ENCODE data around the gene COX7A2L.
"Not testable (repeated sequence)": the region's sequence is repeated elsewhere in the genome, so short reads cannot be mapped to it uniquely, and the experiment has no call there.

The COX7A2L gene

GRCh38 chr2:42337846-42338566, 23.0 kb downstream of the COX7A2L start:
- DNase-seq = no peak

- DNase-seq = no peak
Measured at GRCh38 chr2:42337356-42337820, 23.6 kb downstream of the COX7A2L start.

- no peak for DNase-seq
Measured at GRCh38 chr2:42336361-42336965, 24.6 kb downstream of the COX7A2L start.

- no peak for DNase-seq
Measured at GRCh38 chr2:42335514-42336104, 25.4 kb downstream of the COX7A2L start.

GRCh38 chr2:42334865-42335264, 26.2 kb downstream of the COX7A2L start:
- not testable (repeated sequence) for DNase-seq

- DNase-seq = no peak
Measured at GRCh38 chr2:42334220-42334619, 26.8 kb downstream of the COX7A2L start.

GRCh38 chr2:42333579-42333978, 27.4 kb downstream of the COX7A2L start:
- no peak for DNase-seq

GRCh38 chr2:42332575-42332974, 28.4 kb downstream of the COX7A2L start:
- DNase-seq = no peak

GRCh38 chr2:42331569-42332284, 29.3 kb downstream of the COX7A2L start:
- peak; percentile 24 for DNase-seq

- no peak for DNase-seq
Measured at GRCh38 chr2:42329736-42330135, 31.3 kb downstream of the COX7A2L start.

- DNase-seq = no peak
Measured at GRCh38 chr2:42328923-42329322, 32.1 kb downstream of the COX7A2L start.

- DNase-seq = peak; percentile 56
Measured at GRCh38 chr2:42328148-42328833, 32.7 kb downstream of the COX7A2L start.

GRCh38 chr2:42327125-42327524, 33.9 kb downstream of the COX7A2L start:
- no peak for DNase-seq

- no peak for DNase-seq
Measured at GRCh38 chr2:42325609-42326008, 35.4 kb downstream of the COX7A2L start.

GRCh38 chr2:42324949-42325348, 36.1 kb downstream of the COX7A2L start:
- DNase-seq = no peak

GRCh38 chr2:42324244-42324643, 36.8 kb downstream of the COX7A2L start:
- DNase-seq = no peak

GRCh38 chr2:42321452-42322064, 39.5 kb downstream of the COX7A2L start:
- no peak for DNase-seq

GRCh38 chr2:42319265-42319664, 41.8 kb downstream of the COX7A2L start:
- DNase-seq = no peak

GRCh38 chr2:42317945-42318344, 43.1 kb downstream of the COX7A2L start:
- no peak for DNase-seq

GRCh38 chr2:42317486-42317885, 43.5 kb downstream of the COX7A2L start:
- no peak for DNase-seq

- DNase-seq = no peak
Measured at GRCh38 chr2:42316910-42317309, 44.1 kb downstream of the COX7A2L start.

GRCh38 chr2:42315844-42316470, 45.1 kb downstream of the COX7A2L start:
- no peak for DNase-seq
